GM19351 (cell line): ENCODE measurements around the gene ARFGAP3.

Experiments used
- ATAC-seq: cut with Tn5 transposase; IDR thresholded peaks from one replicate; pipeline ENCODE4 v1.9.1; 2021; ENCODE audit warnings: mild to moderate bottlenecking, moderate library complexity; ENCODE audit not compliant: unreplicated experiment

ARFGAP3 gene

GRCh38 chr22:42856865-42857704, at the start of gene ARFGAP3:
Gene ARFGAP3 (minus strand): TSS chr22:42857273. CDS start chr22:42857182, 91 bp downstream.
- ATAC-seq, result peak; percentile 75

GRCh38 chr22:42905702-42906183, 48.7 kb upstream of the ARFGAP3 start:
- no peak for ATAC-seq

- no peak for ATAC-seq
Observed at GRCh38 chr22:42905217-42905616, 48.1 kb upstream of the ARFGAP3 start.

- ATAC-seq, result no peak
Observed at GRCh38 chr22:42904050-42904449, 47.0 kb upstream of the ARFGAP3 start.

GRCh38 chr22:42902875-42903510, 45.9 kb upstream of the ARFGAP3 start:
- no peak for ATAC-seq

- ATAC-seq, result no peak
Observed at GRCh38 chr22:42901790-42902508, 44.9 kb upstream of the ARFGAP3 start.

- no peak for ATAC-seq
Observed at GRCh38 chr22:42897960-42898359, 40.9 kb upstream of the ARFGAP3 start.

- ATAC-seq, result no peak
Observed at GRCh38 chr22:42895541-42895981, 38.5 kb upstream of the ARFGAP3 start.

- ATAC-seq, result peak; percentile 50
Observed at GRCh38 chr22:42895087-42895486, 38.0 kb upstream of the ARFGAP3 start.

GRCh38 chr22:42893371-42894150, 36.5 kb upstream of the ARFGAP3 start:
- ATAC-seq, result no peak

GRCh38 chr22:42892571-42893316, 35.7 kb upstream of the ARFGAP3 start:
- no peak for ATAC-seq

GRCh38 chr22:42892156-42892555, 35.1 kb upstream of the ARFGAP3 start:
- ATAC-seq, result no peak

GRCh38 chr22:42891696-42892095, 34.6 kb upstream of the ARFGAP3 start:
- ATAC-seq, result no peak

GRCh38 chr22:42891008-42891407, 33.9 kb upstream of the ARFGAP3 start:
- no peak for ATAC-seq

- peak; percentile 68 for ATAC-seq
Observed at GRCh38 chr22:42889304-42889703, 32.2 kb upstream of the ARFGAP3 start.

GRCh38 chr22:42887523-42888507, 30.7 kb upstream of the ARFGAP3 start:
- no peak for ATAC-seq

GRCh38 chr22:42887120-42887519, 30.0 kb upstream of the ARFGAP3 start:
- ATAC-seq, result no peak

GRCh38 chr22:42885446-42885845, 28.4 kb upstream of the ARFGAP3 start:
- no peak for ATAC-seq
